C4-2B (cell line): ENCODE results near the gene MSI2.

Experiments
- CTCF ChIP-seq: fragments of 450-650 bp; conservative IDR thresholded peaks from 2 replicates; pipeline ENCODE4 v1.5.1; 2017; ENCODE audit warnings: mild to moderate bottlenecking
- ZFX ChIP-seq: fragments of 450-650 bp; IDR thresholded peaks from 2 replicates; pipeline ENCODE4 v1.6.1; 2017

GRCh38 chr17:57324631-57325030 lies 68.3 kb downstream of the MSI2 start:
- TF ChIP-seq CTCF (no peak), ZFX (no peak)
